Mesothelial cell of epicardium (in vitro differentiated cells): ENCODE data around the gene BRIP1. TPM values are rescaled to one million over a fixed set of nuclear protein-coding genes. Genes with fewer than 3 reads are reported as not detected.

Experiments used
- DNase-seq, 2 experiments: peaks; one replicate each; pipeline ENCODE4 v3.0.0; 2021; ENCODE audit warnings: low spot score in 2 of 2; ENCODE audit not compliant: unreplicated experiment in 2 of 2
- H3K27ac Mint-ChIP-seq: 2 replicates; pipeline ENCODE4 v1.8.0; 2021; ENCODE audit warnings: mixed read lengths
- H3K27me3 Mint-ChIP-seq: 2 replicates; pipeline ENCODE4 v1.8.0; 2021; ENCODE audit warnings: low read depth, mixed read lengths
- H3K36me3 Mint-ChIP-seq: 2 replicates; pipeline ENCODE4 v1.8.0; 2021; ENCODE audit warnings: mixed read lengths
- H3K4me1 Mint-ChIP-seq: 2 replicates; pipeline ENCODE4 v1.8.0; 2021; ENCODE audit warnings: mixed read lengths
- H3K4me3 Mint-ChIP-seq: 2 replicates; pipeline ENCODE4 v1.8.0; 2021; ENCODE audit warnings: mild to moderate bottlenecking, moderate library complexity, mixed read lengths
- H3K9me3 Mint-ChIP-seq: 2 replicates; pipeline ENCODE4 v1.8.0; 2021; ENCODE audit warnings: mixed read lengths
- CTCF ChIP-seq: fragments of 200-600 bp; sonication (generic); IDR thresholded peaks from one replicate; pipeline ENCODE4 v1.5.0; 2021; ENCODE audit warnings: antibody characterized with exemption; ENCODE audit not compliant: unreplicated experiment
- total RNA-seq: library from RNA; stranded (reverse); gene quantifications from 3 replicates; pipeline ENCODE4 v1.2.1, GENCODE V29; 2021

The BRIP1 gene
- total RNA-seq, 1 donor from 2014 or later, result 12.3 TPM

- TF ChIP-seq CTCF, result no peak
- Mint-ChIP-seq H3K27ac (peak overlapping the region; percentile 17), H3K27me3 (no peaks in the 10 kb centered on the region), H3K36me3 (peaks cover 14% of the 10 kb centered on the region), H3K4me3 (no peak overlapping the region), H3K9me3 (peaks cover 17% of the 10 kb centered on the region), H3K4me1 (peaks cover 13% of the 10 kb centered on the region)
- DNase-seq, result no peak
Measured at GRCh38 chr17:61754124-61754523, 109.2 kb downstream of the BRIP1 start.

GRCh38 chr17:61753696-61754095 lies 109.6 kb downstream of the BRIP1 start:
- H3K36me3 Mint-ChIP-seq, result peaks cover 14% of the 10 kb centered on the region
- H3K27ac Mint-ChIP-seq, result no peak overlapping the region
- no peak for DNase-seq
- no peaks in the 10 kb centered on the region for H3K27me3 Mint-ChIP-seq
- H3K9me3 Mint-ChIP-seq, result peaks cover 17% of the 10 kb centered on the region
- H3K4me3 Mint-ChIP-seq, result no peak overlapping the region
- TF ChIP-seq CTCF, result no peak
- H3K4me1 Mint-ChIP-seq, result peaks cover 13% of the 10 kb centered on the region

- no peak for DNase-seq
- H3K27ac Mint-ChIP-seq, result no peak overlapping the region
- no peak for TF ChIP-seq CTCF
- H3K4me1 Mint-ChIP-seq, result peaks cover 13% of the 10 kb centered on the region
- peaks cover 29% of the 10 kb centered on the region for H3K36me3 Mint-ChIP-seq
- H3K27me3 Mint-ChIP-seq, result no peaks in the 10 kb centered on the region
- H3K9me3 Mint-ChIP-seq, result peaks cover 29% of the 10 kb centered on the region
- no peak overlapping the region for H3K4me3 Mint-ChIP-seq
Measured at GRCh38 chr17:61750656-61751055, 112.7 kb downstream of the BRIP1 start.

- TF ChIP-seq CTCF, result no peak
- Mint-ChIP-seq H3K36me3 (peaks cover 32% of the 10 kb centered on the region), H3K4me1 (peaks cover 13% of the 10 kb centered on the region), H3K27ac (no peak overlapping the region), H3K9me3 (peaks cover 32% of the 10 kb centered on the region), H3K27me3 (no peaks in the 10 kb centered on the region), H3K4me3 (no peak overlapping the region)
- no peak for DNase-seq
Measured at GRCh38 chr17:61749823-61750404, 113.4 kb downstream of the BRIP1 start.

GRCh38 chr17:61746248-61746985 lies 116.9 kb downstream of the BRIP1 start:
- DNase-seq, result no peak
- Mint-ChIP-seq H3K36me3 (peaks cover 54% of the 10 kb centered on the region), H3K4me3 (no peak overlapping the region), H3K27me3 (no peaks in the 10 kb centered on the region), H3K9me3 (peaks cover 50% of the 10 kb centered on the region), H3K27ac (no peak overlapping the region), H3K4me1 (no peaks in the 10 kb centered on the region)
- no peak for TF ChIP-seq CTCF
